Esophagus mucosa (tissue), 1 donor: ENCODE results near the gene ADRA1B. TPM values are rescaled to one million over a fixed set of nuclear protein-coding genes. Genes with fewer than 3 reads are reported as not detected.

ENCODE experiments used
- ATAC-seq: fragments of 200-7000 bp; cut with Tn5 transposase; one replicate; pipeline ENCODE4 v1.9.1; 2020
- total RNA-seq: library from RNA; stranded (reverse); gene quantifications from one replicate; pipeline ENCODE4 v1.2.4, GENCODE V29; 2023
- donor health status: DM: yes; HTN: yes; CAD: no.

Gene ADRA1B
- total RNA-seq, 1 donor from 2014 or later, result not detected

- peak; percentile 85 for ATAC-seq
These were observed 105.7 kb downstream of the ADRA1B start for GRCh38 chr5:160021831-160022446.

Other genes with a start within 250 kb of the ADRA1B start
- 37.0 TPM for gene TTC1, start 92.7 kb downstream of the ADRA1B start, total RNA-seq
- gene PWWP2A, start 203.0 kb downstream of the ADRA1B start, total RNA-seq, result 9.6 TPM